Ramos (cell line): ENCODE measurements around the gene CREBRF.
"Not testable (repeated sequence)": the region's sequence is repeated elsewhere in the genome, so short reads cannot be mapped to it uniquely, and the experiment has no call there.

Experiments
- in situ Hi-C: fragments of 300-500 bp; cut with MboI; formaldehyde crosslinking; loops from one replicate; pipeline ENCODE4 v1.14.3; 2022; ENCODE audit warnings: low sequenced_read_pairs; ENCODE audit not compliant: unreplicated experiment

CREBRF gene, protein sequence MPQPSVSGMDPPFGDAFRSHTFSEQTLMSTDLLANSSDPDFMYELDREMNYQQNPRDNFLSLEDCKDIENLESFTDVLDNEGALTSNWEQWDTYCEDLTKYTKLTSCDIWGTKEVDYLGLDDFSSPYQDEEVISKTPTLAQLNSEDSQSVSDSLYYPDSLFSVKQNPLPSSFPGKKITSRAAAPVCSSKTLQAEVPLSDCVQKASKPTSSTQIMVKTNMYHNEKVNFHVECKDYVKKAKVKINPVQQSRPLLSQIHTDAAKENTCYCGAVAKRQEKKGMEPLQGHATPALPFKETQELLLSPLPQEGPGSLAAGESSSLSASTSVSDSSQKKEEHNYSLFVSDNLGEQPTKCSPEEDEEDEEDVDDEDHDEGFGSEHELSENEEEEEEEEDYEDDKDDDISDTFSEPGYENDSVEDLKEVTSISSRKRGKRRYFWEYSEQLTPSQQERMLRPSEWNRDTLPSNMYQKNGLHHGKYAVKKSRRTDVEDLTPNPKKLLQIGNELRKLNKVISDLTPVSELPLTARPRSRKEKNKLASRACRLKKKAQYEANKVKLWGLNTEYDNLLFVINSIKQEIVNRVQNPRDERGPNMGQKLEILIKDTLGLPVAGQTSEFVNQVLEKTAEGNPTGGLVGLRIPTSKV

DNA sequence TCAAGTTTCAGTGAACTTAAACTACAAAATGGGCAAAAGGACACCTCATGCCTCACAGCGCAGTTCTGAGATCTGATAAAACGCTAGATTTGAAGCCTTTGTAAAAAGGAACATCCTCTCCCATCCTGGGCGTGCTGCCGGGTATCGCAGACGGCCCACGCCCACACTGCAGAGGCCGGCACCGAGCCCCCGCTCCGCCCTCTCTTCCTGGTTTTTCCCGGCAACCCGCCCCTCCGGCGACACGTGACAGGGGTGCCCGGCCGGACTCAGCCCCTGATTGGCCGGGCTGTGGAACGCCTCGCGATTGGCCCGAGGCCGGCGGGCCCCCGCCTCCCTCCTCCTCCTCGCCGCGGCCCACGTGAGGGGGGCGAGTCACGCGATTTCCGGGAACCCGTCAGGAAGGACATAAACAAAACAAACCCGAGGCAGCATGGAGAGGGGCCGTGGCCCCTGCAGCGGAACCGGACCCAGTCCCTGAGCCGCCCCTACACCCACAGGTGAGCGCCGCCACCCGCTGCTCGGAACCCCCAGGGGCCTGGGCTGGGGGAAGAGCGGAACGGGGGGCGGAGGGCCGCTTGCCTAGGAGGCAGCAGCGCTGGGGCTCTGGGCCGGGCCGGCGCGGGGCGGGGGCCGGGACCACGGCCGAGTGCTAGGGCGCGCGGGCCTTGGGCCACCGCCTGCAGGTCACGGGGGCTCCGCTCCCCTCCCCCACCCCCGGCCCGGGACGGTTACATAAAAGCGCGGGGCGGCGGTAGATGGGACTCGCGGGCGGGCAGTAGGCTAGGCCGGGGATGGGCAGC lies at the start of gene CREBRF:
Gene CREBRF, plus strand, starts transcription at position 370 of the 800 bp plus-strand sequence. CDS start 24,424 bp downstream, outside the sequence.
- in situ Hi-C loops, result no loop called here

GRCh38 chr5:173010021-173010420 lies 46.1 kb upstream of the CREBRF start:
- in situ Hi-C loops, result no loop called here

DNA sequence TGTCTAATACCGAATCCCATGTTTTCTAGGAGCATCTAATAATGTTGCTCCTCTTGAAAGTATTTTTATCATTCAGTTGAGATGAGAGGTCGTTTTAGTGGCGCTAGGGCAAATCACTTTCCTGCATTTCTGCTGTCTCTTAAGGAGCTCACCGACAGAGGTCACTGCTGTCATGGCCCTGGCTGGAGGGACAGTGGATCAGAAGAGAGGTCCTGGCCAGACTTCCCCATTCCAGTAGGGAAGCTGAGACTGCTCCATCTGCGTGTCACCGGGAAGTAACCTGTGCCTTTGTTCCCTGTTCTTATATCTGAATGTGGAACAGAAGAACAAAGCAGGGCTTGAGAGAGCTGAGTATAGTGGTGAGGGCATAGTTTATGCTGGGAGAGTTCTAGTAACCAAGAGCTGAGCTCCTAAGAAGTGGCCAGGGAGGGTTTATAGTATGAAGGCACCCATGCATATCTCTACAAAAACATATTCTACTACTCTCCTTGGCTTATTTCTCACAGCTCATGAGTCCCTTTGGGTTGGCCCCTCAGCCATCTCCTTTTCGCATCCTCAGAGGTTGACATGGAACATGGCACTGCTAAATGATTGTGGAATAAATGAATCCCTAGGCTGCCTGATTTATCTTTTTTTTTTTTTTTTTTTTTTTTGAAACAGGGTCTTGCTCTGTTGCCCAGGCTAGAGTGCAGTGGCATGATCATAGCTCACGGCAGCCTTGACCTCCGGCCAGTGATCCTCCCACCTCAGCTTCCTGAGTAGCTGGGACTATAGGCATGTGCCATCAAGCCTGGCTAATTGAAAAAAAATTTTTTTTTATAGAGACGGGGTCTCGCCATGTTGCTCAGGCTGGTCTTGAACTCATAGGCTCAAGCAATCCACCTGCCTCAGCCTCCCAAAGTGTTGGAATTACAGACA lies 45.3 kb upstream of the CREBRF start:
- in situ Hi-C loops, result no loop called here

- in situ Hi-C loops, result no loop called here
Measured at GRCh38 chr5:173011566-173011965, 44.6 kb upstream of the CREBRF start.

DNA sequence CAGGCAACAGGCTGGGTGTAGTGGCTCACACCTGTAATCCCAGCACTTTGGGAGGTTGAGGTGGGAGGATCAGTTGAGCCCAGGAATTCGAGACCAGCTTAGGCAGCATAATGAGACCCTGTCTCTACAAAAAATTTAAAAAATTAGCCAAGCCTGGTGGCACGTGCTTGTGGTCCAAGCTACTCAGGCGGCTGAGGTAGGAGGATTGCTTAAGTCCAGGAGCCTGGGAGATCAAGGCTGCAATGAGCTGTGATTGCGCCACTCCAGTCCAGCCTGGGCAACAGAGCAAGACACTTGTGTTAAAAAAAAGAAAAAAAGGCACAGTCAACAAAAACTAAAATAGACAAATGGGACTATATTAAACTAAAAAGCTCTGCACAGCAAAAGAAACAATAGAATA lies 43.3 kb upstream of the CREBRF start:
- in situ Hi-C loops, result no loop called here

GRCh38 chr5:173014671-173015070 lies 41.5 kb upstream of the CREBRF start:
- in situ Hi-C loops, result no loop called here

DNA sequence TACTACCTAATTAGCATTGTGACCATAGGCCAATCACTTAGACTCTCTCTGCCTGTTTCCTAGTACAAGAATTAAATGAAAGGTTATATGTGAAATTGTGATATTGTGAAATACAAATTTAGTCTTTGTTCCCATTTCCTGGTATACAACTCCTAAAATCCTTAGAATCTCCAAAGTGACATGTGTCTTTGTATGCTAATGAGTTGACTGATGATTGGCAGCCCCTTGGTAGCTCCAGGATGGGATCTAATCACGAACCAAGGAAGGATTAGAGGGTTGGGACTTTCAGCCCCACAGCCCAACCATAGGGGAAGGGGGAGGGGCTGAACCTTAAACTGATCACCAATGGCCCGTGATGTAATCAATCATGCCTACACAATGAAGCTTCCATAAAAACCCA lies 41.0 kb upstream of the CREBRF start:
- in situ Hi-C loops, result no loop called here

- in situ Hi-C loops, result no loop called here
Measured at GRCh38 chr5:173015598-173016455, 40.3 kb upstream of the CREBRF start.

DNA sequence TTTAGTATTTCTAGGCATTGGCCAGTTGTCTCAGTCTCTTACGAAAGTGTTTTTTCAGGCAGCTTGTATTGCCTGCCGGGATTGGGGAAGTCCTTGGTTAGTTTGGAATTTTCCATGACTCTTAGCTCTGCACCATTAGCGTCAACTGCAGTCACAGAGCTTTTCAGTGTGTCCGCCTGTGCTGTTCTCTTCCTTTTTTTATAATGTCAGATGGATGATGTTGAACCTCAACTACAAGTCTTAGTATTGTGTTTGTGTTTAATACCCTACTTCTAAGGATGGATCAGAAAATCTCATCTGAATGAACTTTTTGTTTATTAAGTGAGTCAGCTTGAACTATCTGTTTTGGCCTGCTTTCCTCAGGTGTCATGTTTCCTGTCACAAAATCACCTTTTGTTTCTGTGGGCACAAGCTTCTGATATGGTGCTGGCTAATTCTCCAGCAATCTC lies 39.5 kb upstream of the CREBRF start:
- in situ Hi-C loops, result no loop called here

- in situ Hi-C loops, result not testable (repeated sequence)
Measured at GRCh38 chr5:173017087-173017486, 39.1 kb upstream of the CREBRF start.

DNA sequence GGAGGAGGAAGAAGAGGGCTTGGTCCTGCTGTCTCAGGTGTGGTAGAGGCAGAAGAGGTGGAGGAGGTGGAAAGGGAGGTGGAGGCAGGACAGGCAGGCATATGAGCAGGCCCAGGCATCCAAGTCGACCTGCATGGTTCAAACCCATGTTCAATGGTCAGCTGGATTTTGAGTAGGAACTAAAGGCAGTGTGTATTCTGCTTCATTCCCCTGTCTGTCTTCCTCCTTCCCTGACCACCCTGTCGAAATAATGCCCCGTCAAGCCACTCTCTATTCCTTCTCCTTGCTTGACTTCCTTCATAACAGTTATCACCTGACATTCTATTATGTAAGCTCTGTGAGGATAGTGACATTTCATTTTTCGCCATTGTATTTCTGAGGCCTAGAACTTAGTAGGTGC lies 37.8 kb upstream of the CREBRF start:
- in situ Hi-C loops, result no loop called here

DNA sequence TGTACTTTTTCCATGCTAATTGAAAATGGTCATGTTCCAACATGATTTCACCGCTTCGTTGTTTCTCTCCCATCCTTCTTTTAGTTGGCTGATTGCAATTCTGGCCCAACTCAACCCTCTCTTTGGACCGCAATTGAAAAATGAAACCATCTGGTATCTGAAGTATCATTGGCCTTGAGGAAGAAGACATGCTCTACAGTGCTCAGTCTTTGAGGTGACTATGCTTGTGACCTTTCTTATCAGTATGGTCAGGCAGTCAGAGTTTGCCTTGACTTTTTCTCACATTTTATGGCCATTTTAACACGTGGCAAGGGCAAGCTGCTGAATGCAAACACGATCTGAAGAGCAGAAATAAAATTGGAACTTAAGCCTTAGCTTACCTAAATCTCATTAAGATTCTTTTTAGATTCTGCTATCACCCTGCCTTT lies 36.0 kb upstream of the CREBRF start:
- in situ Hi-C loops, result no loop called here

- in situ Hi-C loops, result no loop called here
Measured at GRCh38 chr5:173020643-173021042, 35.5 kb upstream of the CREBRF start.

DNA sequence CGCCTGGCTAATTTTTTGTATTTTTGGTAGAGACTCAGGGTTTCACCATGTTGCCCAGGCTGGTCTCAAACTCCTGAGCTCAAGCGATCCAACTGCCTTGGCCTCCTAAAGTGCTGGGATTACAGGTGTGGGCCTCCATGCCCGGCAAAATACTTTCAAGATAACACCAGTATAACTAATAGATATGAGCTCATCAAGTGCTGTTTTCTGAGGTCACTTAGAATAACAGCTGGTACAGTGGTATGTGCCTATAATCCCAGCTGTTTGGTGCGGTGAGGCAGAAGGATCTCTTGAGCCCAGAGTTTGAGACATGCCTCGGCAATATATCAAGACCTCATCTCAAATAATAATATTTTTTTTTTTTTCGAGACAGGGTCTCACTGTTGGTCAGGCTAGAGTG lies 30.5 kb upstream of the CREBRF start:
- in situ Hi-C loops, result no loop called here

DNA sequence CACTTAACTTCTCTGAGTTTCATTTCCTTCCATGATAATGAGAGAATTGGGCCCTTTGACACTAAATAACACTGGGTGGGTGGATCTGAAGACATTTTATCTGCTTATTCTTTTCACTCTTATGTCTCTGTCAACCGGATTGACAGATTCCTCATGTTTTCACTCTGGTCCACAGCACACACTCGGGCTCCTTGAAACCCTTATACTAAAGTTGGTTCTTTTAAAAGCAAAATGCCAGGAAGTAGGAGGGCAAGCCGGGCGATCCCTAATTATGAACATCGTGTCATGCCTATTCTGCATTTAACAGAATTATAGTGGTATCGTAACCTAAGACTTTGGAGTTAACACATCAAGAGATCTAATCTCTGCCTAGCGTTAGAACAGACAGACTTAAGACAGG lies 28.2 kb upstream of the CREBRF start:
- in situ Hi-C loops, result no loop called here

- in situ Hi-C loops, result no loop called here
Measured at GRCh38 chr5:173028811-173029327, 27.3 kb upstream of the CREBRF start.

- in situ Hi-C loops, result no loop called here
Measured at GRCh38 chr5:173029499-173029921, 26.6 kb upstream of the CREBRF start.

- in situ Hi-C loops, result not testable (repeated sequence)
Measured at GRCh38 chr5:173032096-173032495, 24.1 kb upstream of the CREBRF start.

GRCh38 chr5:173032730-173033129 lies 23.4 kb upstream of the CREBRF start:
- in situ Hi-C loops, result no loop called here
